K562 (cell line): ENCODE measurements around the gene BICD1. TPM values are rescaled to one million over a fixed set of nuclear protein-coding genes. Genes with fewer than 3 reads are reported as not detected.

Experiments
- polyA plus RNA-seq, 8 experiments: library from polyadenylated mRNA; depleted of rRNA in 4 of 8; stranded (reverse) in 5 of 8; unstranded in 3 of 8; fragments of >200 nt; fragmentation: Nextera tagmentation in 2 of 8; fragmentation: Illumina TruSeq in 1 of 8; extraction: Ambion mirVana in 2 of 8; extraction: Trizol in 1 of 8; gene quantifications; 2 replicates each; pipeline versions ENCODE4 v1.2.1 to v1.2.3, GENCODE V29; 2011 to 2014; ENCODE audit warnings: inconsistent platforms in 1 of 8, missing spikeins in 1 of 8
- small RNA-seq: library from RNA; depleted of rRNA; stranded (forward); fragments of <200 nt; gene quantifications from one replicate; pipeline ENCODE3, GENCODE V24; 2014
- total RNA-seq, 7 experiments: library from RNA; depleted of rRNA in 6 of 7; stranded (reverse); fragments of >200 nt in 6 of 7; fragmentation: Illumina TruSeq in 2 of 7; extraction: Trizol in 2 of 7; gene quantifications; 2 replicates each; pipeline versions ENCODE4 v1.2.1 to v1.2.3, GENCODE V29; 2011 to 2021; ENCODE audit warnings: low replicate concordance in 1 of 7

The BICD1 gene
- total and polyA plus RNA-seq, 9 of the 15 experiments (the other 6 are each of a cell fraction or from before 2014, with no cell fraction given), result 3.5 to 21.1 (median 12.5) TPM

Small RNA genes lying within 50 kb of the gene (small RNA-seq; reads per million reads assigned to genes)
- gene AC048344.2, result not detected
- gene AC048344.3, result not detected
- not detected for gene RF00019

Other genes with a start within 250 kb of the BICD1 start
- gene RESF1, start 147.4 kb upstream of the BICD1 start, total RNA-seq (2014; rRNA removed), result 26.4 and 29.9 TPM in 2 replicates
- 72.9 and 91.0 TPM in 2 replicates for gene RESF1, start 147.4 kb upstream of the BICD1 start, total RNA-seq (2014; rRNA removed; fragmentation: Illumina TruSeq; extraction: Trizol)
- 110 and 121 TPM in 2 replicates for gene RESF1, start 147.4 kb upstream of the BICD1 start, total RNA-seq (2015; rRNA removed; fragmentation: Illumina TruSeq; extraction: Trizol)
- gene RESF1, start 147.4 kb upstream of the BICD1 start, total RNA-seq (2021), result 51.2 and 52.4 TPM in 2 replicates
- 51.7 and 53.6 TPM in 2 replicates for gene RESF1, start 147.4 kb upstream of the BICD1 start, polyA plus RNA-seq (2011; rRNA removed)
- 52.6 and 70.6 TPM in 2 replicates for gene RESF1, start 147.4 kb upstream of the BICD1 start, polyA plus RNA-seq (2014; fragmentation: Illumina TruSeq; extraction: Trizol)
- 10 to 100 TPM; 21.5 to 30.1 TPM for gene RESF1, start 147.4 kb upstream of the BICD1 start, polyA plus RNA-seq (2014; fragmentation: Nextera tagmentation; extraction: Ambion mirVana)
- gene RESF1, start 147.4 kb upstream of the BICD1 start, polyA plus RNA-seq (2014; rRNA removed), result 50.3 and 62.0 TPM in 2 replicates